ENCODE results near the gene TBC1D20.
"Not testable (repeated sequence)": the region's sequence is repeated elsewhere in the genome, so short reads cannot be mapped to it uniquely, and the experiment has no call there.

TBC1D20 gene, protein sequence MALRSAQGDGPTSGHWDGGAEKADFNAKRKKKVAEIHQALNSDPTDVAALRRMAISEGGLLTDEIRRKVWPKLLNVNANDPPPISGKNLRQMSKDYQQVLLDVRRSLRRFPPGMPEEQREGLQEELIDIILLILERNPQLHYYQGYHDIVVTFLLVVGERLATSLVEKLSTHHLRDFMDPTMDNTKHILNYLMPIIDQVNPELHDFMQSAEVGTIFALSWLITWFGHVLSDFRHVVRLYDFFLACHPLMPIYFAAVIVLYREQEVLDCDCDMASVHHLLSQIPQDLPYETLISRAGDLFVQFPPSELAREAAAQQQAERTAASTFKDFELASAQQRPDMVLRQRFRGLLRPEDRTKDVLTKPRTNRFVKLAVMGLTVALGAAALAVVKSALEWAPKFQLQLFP

DNA sequence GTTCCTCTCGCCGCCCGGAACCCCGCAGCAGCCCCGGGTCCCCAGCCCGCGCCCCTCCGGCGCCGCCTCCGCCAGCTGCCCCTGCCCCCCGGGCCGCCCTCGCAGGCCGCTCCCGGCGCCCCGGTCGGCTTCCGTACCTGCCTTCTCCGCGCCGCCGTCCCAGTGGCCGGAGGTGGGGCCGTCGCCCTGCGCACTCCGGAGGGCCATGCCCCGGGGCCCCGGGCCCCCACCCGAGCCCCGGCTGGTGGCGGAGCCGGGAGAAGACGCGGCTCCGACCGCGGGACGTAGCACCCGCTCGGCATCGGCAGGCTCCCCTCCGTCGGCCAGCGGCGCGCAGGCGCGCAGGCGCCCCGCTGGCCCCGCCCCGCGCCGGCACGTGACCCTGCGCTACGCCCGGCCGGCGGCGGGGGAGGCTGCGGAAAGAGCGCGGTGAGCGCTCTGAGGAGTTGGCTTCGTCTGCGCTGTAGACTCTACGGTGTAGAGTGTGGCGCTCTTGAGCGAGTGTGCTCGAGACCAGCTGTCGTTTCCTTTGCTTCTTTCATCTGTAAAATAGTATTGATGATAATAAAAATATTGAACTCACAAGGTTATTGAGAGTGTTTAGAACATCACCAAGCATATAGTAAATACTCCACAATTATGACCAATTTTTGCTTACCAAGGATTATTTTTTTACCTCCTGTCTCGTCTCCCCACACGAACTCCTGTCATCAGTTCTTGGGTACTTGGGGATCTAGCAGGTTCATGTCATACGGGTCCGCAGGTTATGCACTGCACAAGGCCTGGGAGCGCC lies at the start of gene TBC1D20:
Gene TBC1D20 (minus strand): TSS at position 335 of the 793 bp plus-strand sequence. CDS start 128 bp downstream, at position 207.
- peak; percentile 92 for FAIRE-seq
- peak; percentile 87 for DNase-seq (ENCODE audit: extremely low spot score, insufficient read length, low read depth)

DNA sequence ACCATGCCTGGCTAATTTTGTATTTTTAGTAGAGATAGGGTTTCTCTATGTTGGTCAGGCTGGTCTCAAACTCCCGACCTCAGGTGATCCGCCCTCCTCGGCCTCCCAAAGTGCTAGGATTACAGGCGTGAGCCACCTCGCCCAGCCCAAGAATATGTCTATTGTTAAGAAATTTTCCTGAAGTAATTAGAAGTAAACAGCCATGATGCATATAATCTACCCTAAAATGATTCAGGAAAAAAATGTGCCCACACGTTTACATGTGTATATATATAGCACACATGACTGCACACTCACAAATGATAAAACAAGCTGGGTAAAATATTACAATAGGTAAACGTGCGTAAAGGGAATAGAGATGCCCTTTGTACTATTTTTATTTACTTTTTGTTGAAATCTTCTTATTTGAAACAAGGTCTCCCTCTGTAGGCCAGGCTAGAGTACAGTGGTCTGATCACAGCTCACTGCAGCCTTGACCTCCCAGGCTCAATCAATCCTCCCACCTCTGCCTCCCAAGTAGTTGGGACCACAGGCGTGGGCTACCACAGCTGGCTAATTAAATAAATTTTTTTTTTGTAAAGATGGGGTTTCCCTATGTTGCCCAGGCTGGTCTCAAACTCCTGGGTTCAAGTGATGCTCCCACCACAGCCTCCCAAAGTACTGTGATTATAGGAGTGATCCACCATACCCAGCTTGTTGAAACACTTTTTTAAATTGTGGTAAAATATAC lies 48.2 kb upstream of the TBC1D20 start:
- not testable (repeated sequence) for FAIRE-seq; DNase-seq (ENCODE audit: extremely low spot score, insufficient read length, low read depth)

DNA sequence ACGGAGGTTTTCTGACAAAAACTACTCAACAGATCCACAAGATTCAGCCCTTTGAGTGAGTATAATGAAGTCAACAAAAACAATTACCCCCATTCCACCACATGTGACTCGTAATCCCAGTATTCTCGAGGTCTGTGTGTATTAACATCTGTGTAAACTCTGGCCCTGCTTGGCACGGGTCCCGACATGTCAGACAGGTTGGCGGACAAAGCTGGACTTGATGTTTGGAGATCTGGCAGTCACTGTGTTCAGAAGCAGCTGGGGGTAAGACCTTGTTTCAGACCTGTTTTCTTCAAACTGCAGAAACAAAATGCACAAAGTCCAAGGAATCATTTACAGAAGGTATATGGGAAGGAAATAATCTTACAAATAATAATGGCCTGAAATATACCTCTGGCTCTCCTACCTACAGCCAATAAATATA lies 46.0 kb upstream of the TBC1D20 start:
- FAIRE-seq; DNase-seq (ENCODE audit: extremely low spot score, insufficient read length, low read depth): not testable (repeated sequence)

DNA sequence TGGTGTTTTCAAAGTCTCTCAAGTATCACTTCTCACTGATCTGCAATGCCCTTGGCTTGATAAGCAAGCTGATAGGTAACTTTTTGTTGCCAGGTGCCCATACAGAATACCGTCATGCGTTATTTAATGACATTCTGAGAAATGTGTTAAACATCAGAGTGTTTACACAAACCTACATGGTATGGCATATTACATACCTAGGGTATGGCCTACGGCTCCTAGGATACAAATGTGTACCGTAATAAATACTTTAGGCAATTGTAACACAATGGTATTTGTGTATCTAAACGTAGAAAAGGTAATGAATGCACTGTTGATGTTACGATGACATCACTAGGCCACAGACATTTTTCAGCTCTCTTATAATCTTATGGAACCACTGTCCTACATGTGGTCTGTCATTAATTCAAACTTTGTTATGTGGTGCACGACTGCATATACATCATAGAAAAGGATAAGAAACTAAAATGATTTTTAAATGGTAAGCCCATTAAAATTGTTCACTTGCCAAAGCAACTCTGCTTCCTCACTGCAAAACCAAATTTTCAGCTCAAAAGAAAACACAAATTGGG lies 45.5 kb upstream of the TBC1D20 start:
- no peak for FAIRE-seq
- DNase-seq (ENCODE audit: extremely low spot score, insufficient read length, low read depth), result no peak

DNA sequence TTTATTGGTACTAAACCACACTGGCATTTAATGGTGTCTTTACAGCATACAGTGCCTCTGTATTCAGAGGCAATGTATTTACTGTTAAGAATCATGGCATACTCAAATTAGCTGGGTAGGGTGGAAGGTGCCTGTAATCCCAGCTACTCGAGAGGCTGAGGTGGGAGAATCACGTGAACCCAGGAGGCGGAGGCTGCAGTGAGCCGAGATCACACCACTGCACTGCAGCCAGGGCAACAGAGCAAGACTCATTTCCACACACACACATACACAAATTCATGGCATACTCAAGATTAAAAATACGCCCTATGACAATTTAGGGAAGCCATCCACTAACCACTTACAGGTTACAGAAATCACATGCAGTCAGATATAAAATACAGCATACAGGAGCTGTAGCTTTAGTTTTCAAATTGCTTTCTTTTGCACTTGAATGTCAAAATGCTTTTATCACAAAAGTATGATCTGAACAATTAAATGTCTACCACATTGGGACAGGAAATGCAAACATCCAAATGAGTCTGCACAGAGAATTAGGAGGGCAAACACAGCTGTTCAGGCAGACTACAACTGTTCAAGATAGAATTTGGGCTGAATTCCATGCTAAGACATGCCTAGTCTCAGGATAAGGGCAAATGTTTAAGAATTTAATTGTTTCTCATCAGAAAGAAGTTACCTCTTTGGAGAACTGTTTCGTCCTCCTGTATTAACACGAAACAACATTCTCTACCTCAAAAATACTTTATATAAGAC lies 44.8 kb upstream of the TBC1D20 start:
- DNase-seq (ENCODE audit: extremely low spot score, insufficient read length, low read depth) (no peak), FAIRE-seq (no peak)

DNA sequence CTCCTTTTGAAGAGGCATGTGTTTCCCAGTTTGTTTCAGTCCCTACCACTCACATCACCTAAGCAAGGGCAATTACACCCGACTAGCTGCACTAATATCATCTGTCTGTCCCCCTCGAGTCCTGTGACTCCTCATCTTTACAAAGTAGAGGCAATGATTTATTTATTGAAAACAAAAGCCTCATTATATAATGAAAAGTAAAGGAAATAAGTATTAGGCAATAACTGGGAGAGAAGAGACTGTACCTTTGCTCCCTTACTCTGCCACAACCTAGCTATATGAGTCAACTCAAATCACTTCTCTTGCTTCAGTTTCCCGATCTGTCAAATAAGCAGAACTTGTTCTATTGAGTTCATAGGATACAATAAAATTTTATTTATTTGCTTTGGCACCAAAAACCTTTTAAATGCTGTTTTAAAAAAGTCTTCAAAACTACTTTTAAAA lies 42.3 kb upstream of the TBC1D20 start:
- FAIRE-seq (no peak), DNase-seq (ENCODE audit: extremely low spot score, insufficient read length, low read depth) (no peak)

DNA sequence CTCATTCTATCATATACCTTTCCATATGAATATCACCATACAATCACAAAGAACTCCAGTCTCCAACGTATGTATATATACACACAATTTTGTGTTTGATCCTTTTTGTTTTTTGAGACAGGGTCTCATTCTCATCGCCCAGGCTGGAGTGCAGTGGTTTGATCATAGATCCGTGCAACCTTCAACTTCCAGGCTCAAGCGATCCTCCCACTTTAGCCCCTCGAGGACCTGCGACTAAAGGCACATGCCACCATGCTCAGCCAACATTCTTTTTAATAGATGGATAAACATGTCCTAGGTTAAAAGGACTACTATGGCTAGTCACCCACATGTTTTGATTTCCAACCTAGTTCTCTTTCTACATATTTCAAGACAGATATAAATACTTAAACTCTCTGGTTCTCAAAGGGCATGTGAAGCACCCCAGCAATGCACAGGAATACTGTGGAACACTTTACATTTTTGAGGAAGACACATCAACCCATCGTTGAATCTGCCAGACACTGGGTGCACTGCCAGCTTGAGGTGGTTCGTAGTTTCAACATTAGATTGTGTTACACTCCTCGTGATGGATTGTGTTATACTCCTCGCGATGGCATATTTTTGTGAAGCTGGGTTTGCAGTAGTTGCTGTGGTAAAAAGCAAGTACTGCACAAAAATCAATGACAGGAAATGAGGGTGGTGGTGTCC lies 40.9 kb upstream of the TBC1D20 start:
- DNase-seq (ENCODE audit: extremely low spot score, insufficient read length, low read depth), result no peak
- FAIRE-seq, result no peak

DNA sequence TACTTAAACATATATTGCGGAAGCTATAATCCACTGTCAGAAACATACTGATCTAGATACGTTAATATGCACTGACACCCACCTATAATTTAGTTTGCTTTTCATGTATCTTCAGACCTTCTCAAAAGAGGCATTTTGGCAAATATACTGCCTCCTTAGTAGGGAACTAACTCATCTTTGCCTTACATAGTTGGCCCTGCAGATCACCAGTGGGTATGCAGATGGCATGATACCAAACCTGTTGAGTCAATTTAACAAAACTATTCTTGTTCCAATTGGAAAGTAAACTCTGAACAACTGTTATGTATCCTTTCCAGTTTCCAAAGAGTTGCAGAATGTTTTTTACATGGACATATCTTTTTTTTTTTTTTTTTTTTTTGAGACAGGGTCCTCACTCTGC lies 35.6 kb upstream of the TBC1D20 start:
- DNase-seq (ENCODE audit: extremely low spot score, insufficient read length, low read depth), result no peak
- FAIRE-seq, result no peak

DNA sequence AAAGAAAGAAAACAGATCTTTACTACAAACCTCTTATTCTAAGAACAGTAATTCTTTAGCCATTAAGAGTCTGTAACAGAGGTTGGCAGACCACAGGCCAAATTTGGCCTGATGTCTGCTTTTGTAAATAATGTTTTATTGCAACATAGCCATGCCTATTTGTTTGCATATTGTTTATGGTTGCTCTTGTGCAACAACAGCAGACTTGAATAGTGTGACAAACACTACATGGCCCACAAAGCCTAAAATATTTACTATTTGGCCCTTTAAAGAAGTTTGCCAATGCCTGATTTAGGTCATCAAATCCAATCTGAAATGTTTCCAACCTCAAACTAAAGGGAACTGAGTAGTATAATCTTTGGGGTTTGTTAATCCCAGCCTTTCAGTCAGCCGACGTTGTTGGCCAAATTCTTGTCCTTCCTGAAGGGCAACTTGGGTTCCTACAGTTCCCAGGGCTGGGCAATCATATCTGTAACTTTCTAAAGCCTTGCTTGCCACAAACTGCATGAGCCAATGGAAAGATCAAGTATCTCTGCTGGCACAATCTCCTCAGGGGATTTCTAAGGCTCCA lies 33.9 kb upstream of the TBC1D20 start:
- no peak for FAIRE-seq
- no peak for DNase-seq (ENCODE audit: extremely low spot score, insufficient read length, low read depth)

DNA sequence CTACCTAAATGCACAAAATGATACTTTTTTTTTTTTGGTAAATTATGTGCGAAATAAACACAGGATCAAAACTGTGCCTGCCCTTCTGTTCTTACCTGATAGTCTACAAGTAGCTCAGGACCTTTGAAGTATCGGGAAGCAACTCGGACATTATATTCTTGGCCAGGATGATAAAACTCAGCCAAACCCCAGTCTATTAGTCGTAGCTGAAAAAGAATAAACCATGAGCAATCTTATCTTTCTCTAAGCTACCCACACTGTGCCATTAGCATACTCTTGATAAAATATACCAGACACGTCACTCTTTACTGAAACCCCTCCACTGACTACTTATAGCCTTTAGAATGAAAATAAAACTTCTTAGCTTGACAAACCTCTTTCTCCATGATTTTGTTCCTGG lies 29.8 kb upstream of the TBC1D20 start:
- no peak for DNase-seq (ENCODE audit: extremely low spot score, insufficient read length, low read depth)
- FAIRE-seq, result no peak

DNA sequence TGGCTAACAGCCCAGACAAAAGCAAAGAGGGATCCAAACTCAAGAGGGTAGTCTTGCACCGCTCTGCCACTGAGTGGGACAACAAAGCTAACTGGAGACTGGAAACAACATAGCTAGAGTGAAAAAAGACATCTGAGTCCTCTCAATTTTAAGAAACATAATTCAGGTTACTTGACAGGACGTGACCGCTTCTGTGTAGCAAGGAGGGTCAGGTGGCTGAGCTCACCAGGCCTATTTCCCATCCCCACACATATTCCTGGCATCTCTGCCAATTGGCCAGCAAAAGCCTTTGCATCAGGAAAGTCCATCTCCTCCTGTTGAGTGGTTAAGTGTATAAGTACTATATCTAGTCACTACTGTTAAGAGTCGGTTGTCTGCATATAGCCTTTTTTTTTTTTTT lies 25.3 kb upstream of the TBC1D20 start:
- no peak for FAIRE-seq
- DNase-seq (ENCODE audit: extremely low spot score, insufficient read length, low read depth), result no peak

DNA sequence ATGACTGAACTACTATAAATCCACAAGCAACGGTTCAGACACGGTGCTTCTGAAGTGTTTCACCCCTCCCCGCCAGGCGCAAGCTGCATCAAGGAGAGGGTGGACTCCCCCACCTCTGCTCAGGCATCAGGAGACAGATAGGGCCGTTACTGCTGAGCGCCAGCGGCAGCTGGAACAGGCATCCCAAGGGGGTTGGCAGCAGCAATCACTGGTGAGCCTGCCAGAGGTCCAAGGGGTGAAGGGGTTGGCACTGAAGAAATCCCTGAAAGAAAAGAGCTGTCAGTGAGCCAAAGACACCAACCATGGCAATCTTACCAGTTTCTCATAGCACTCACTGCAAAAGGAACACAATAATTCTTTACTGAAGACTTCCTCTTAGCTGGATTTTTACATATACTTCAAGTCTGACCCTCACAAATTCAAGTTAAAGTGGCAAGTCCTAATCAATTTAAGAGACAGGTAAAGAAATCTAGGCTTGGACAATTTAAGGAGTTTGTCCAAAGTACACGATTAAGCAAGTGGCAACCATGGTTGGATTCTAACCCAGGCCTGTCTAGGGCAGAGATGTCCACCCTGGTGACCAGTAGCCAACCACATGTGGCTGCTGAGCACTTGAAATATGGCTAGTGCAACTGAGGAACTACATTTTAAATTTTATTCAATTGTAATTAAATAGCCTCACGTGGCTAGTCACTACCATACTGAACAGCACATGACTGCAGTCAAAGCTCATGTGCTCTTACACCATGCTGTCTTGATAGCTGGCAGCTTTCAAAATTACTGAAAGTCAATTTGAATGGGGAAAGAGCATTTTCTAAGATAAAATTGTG lies 21.7 kb upstream of the TBC1D20 start:
- FAIRE-seq, result no peak

DNA sequence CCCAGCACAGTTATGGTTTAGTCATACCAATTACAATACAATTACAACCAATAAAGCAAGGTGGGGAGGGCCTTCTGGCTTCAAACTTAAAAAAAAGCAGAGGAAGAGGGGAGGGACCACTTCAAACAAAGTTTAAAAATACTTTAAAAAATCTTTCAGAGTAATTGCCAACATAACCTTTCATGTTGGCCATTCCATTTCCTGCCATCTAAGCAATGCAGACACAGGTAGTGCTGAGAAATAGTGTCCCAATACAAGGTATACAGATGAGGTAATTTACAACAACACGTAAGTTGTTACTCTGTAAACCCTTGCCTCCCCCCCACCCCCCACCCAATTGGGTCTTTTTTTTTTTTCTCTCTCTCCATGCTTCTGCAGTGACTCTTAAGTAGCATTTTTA lies 18.8 kb upstream of the TBC1D20 start:
- no peak for DNase-seq (ENCODE audit: extremely low spot score, insufficient read length, low read depth)
- FAIRE-seq, result no peak

More for the DNA sequence above, 21.7 kb upstream of the TBC1D20 start:
- DNase-seq (ENCODE audit: extremely low spot score, insufficient read length, low read depth), result no peak

DNA sequence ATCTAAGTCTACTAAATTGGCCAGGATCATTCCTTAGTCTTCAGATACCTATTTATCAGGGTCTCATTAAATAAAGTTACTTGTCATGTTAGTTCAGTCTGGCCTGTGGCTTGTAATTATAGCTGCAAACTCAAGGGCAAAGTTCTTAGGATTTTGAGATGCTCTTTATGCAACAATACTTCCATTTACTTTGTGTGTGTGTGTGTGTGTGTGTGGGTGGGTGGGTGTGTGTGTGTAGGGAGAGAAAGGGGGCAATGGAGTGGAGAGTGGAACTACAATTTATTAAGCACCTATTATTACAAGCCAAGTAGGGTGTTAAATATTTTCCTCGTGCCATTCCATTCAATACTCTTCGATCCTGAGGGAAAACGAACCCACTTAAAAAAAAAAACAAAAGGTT lies 17.7 kb upstream of the TBC1D20 start:
- DNase-seq (ENCODE audit: extremely low spot score, insufficient read length, low read depth), result no peak
- no peak for FAIRE-seq

DNA sequence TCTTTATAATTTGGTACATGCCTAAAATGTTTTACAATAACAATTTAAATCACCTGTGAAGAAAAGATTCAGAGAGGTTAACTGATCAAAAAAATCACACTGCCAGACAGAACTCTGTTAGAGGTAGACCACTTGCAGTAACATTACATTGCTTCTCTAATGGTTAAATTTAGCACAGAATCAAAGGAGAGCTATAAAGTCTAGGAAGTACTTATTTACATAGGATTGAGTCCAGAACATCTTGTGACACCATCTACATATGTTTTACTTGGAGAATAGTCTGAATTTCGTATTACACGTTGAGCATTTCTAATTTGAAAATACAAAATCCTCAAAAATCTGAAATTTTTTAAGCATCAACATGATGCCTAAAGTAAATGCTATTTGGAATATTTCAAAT lies 17.2 kb upstream of the TBC1D20 start:
- no peak for DNase-seq (ENCODE audit: extremely low spot score, insufficient read length, low read depth)
- no peak for FAIRE-seq

DNA sequence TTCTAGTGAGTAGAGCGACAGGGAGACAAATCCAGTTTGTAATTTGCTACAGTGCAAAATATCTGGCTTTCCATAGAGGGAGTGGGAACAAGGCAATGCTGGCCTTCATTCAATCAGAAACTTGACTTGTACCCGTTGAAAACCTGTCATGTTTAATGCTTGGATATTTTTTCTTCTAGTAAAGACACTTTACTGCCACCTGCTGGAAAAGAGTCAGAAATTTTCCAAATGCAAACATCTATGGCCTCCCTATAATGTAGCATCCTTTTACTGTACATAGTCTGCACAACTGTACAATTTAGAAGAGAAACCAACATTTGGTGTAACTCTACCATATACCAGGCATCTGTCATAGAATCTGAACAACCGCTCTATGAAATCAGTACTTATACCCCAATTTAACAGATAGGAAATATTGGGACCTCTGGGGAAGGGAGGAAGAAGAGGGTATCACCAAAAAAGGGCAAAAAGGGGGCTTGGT lies 16.7 kb upstream of the TBC1D20 start:
- peak; percentile 23 for DNase-seq (ENCODE audit: extremely low spot score, insufficient read length, low read depth)
- peak; percentile 94 for FAIRE-seq
